IMR-90 (cell line): Measurements from ENCODE around the gene AGO3. TPM values are rescaled to one million over a fixed set of nuclear protein-coding genes. Genes with fewer than 3 reads are reported as not detected.

Experiments
- ATAC-seq: fragments of 200-7000 bp; cut with Tn5 transposase; 2 replicates; pipeline ENCODE4 v1.9.1; 2020; ENCODE audit warnings: low read depth, mild to moderate bottlenecking, moderate library complexity
- BruUV-seq: library from RNA; stranded (reverse); fragments of 400-500 nt; replicated peaks from 2 replicates; lab custom pipeline; 2021; lab: Mats Ljungman, UMichigan
- CTCF ChIA-PET: fragments of 300-600 bp; formaldehyde crosslinking; extraction: SDS; loops from one replicate; lab custom pipeline; 2021; ENCODE audit warnings: antibody characterized with exemption; lab: Yijun Ruan, JAX
- POLR2A ChIA-PET: fragments of 300-600 bp; sonication (Branson Sonifier 250); formaldehyde crosslinking; loops from one replicate; lab custom pipeline; 2022; ENCODE audit warnings: antibody characterized with exemption; ENCODE audit not compliant: unreplicated experiment; lab: Charles Lee
- DNase-seq: peaks from one replicate; pipeline ENCODE4 v3.0.0; 2013
- H2AFZ ChIP-seq: replicated peaks from 2 replicates; pipeline ENCODE3; 2013; ENCODE audit warnings: low read length, mild to moderate bottlenecking; ENCODE audit not compliant: poor library complexity
- H2AK5ac ChIP-seq: 2 replicates; pipeline ENCODE4 v1.6.1; 2013; ENCODE audit warnings: low read depth, low read length, inconsistent platforms
- H2AK9ac ChIP-seq: replicated peaks from 2 replicates; pipeline ENCODE3; 2013; ENCODE audit warnings: mild to moderate bottlenecking, low read depth, low read length, moderate library complexity; ENCODE audit not compliant: poor library complexity
- H2BK120ac ChIP-seq: 2 replicates; pipeline ENCODE4 v1.6.1; 2013; ENCODE audit warnings: low read depth, low read length, inconsistent platforms
- H2BK15ac ChIP-seq: 3 replicates; pipeline ENCODE4 v1.6.1; 2013; ENCODE audit warnings: low read depth, low read length, inconsistent platforms
- H2BK20ac ChIP-seq: 2 replicates; pipeline ENCODE4 v1.6.1; 2013; ENCODE audit warnings: low read depth, mild to moderate bottlenecking, inconsistent platforms, low read length, moderate library complexity
- H2BK5ac ChIP-seq: 2 replicates; pipeline ENCODE4 v1.6.1; 2013; ENCODE audit warnings: mild to moderate bottlenecking, low read depth, low read length, inconsistent platforms; ENCODE audit not compliant: poor library complexity, severe bottlenecking
- H3K14ac ChIP-seq: replicated peaks from 2 replicates; pipeline ENCODE4 v1.6.1; 2013; ENCODE audit warnings: low read depth, low read length, inconsistent platforms
- H3K18ac ChIP-seq: 2 replicates; pipeline ENCODE4 v1.6.1; 2013; ENCODE audit warnings: low read depth, low read length, control low read depth
- H3K23ac ChIP-seq: 2 replicates; pipeline ENCODE4 v1.6.1; 2013; ENCODE audit warnings: low read depth, low read length, inconsistent platforms
- H3K27ac ChIP-seq: 2 replicates; pipeline ENCODE4 v1.5.1; 2013; ENCODE audit warnings: mild to moderate bottlenecking, control low read depth, low read length; ENCODE audit not compliant: insufficient read depth
- H3K27me3 ChIP-seq: 2 replicates; pipeline ENCODE4 v1.6.1; 2013; ENCODE audit warnings: low read length; ENCODE audit not compliant: control insufficient read depth, insufficient read depth
- H3K36me3 ChIP-seq: 2 replicates; pipeline ENCODE4 v1.6.1; 2013; ENCODE audit warnings: low read length, mixed read lengths; ENCODE audit not compliant: control insufficient read depth, insufficient read depth
- H3K4ac ChIP-seq: 2 replicates; pipeline ENCODE4 v1.6.1; 2013; ENCODE audit warnings: low read depth, low read length, inconsistent platforms
- H3K4me1 ChIP-seq: 2 replicates; pipeline ENCODE4 v1.6.1; 2013; ENCODE audit warnings: low read length, mixed read lengths; ENCODE audit not compliant: control insufficient read depth, insufficient read depth
- H3K4me2 ChIP-seq: 2 replicates; pipeline ENCODE4 v1.6.1; 2013; ENCODE audit warnings: low read depth, mild to moderate bottlenecking, control low read depth, low read length, moderate library complexity
- H3K4me3 ChIP-seq: 2 replicates; pipeline ENCODE4 v1.5.1; 2013; ENCODE audit warnings: low read depth, mild to moderate bottlenecking, control low read depth, low read length, moderate library complexity; ENCODE audit not compliant: insufficient read depth
- H3K56ac ChIP-seq: 2 replicates; pipeline ENCODE4 v1.6.1; 2013; ENCODE audit warnings: low read length, inconsistent platforms; ENCODE audit not compliant: insufficient read depth; ENCODE audit errors: extremely low read depth
- H3K79me1 ChIP-seq, 2 experiments: 2 replicates each; pipeline ENCODE4 v1.6.1; 2013; ENCODE audit warnings: low read length in 2 of 2, inconsistent platforms in 1 of 2, low read depth in 1 of 2
- H3K9ac ChIP-seq: 2 replicates; pipeline ENCODE4 v1.6.1; 2013; ENCODE audit warnings: low read depth, low read length, control low read depth
- H3K9me1 ChIP-seq: 2 replicates; pipeline ENCODE4 v1.6.1; 2013; ENCODE audit warnings: low read length, inconsistent platforms; ENCODE audit not compliant: insufficient read depth
- H3K9me3 ChIP-seq: 2 replicates; pipeline ENCODE4 v1.6.1; 2013; ENCODE audit warnings: low read length; ENCODE audit not compliant: control insufficient read depth, insufficient read depth
- H4K20me1 ChIP-seq: 2 replicates; pipeline ENCODE4 v1.6.1; 2013; ENCODE audit warnings: low read length, inconsistent platforms; ENCODE audit not compliant: insufficient read depth
- H4K5ac ChIP-seq: 2 replicates; pipeline ENCODE4 v1.6.1; 2013; ENCODE audit warnings: mild to moderate bottlenecking, low read depth, low read length, control low read depth
- H4K8ac ChIP-seq, 2 experiments: 2 replicates each; pipeline ENCODE4 v1.6.1; 2013; ENCODE audit warnings: low read depth in 2 of 2, low read length in 2 of 2, control low read depth in 1 of 2, inconsistent platforms in 1 of 2
- H4K91ac ChIP-seq: 2 replicates; pipeline ENCODE4 v1.6.1; 2013; ENCODE audit warnings: low read depth, low read length, inconsistent platforms; ENCODE audit not compliant: insufficient read depth
- BHLHE40 ChIP-seq: fragments of 150-350 bp; IDR thresholded peaks from 2 replicates; pipeline ENCODE4 v1.6.1; 2016; ENCODE audit warnings: mild to moderate bottlenecking, low read depth, low read length
- CEBPB ChIP-seq: IDR thresholded peaks from 2 replicates; pipeline ENCODE4 v1.6.1; 2012; ENCODE audit warnings: low read depth, low read length, improper control_type of control experiment
- CHD1 ChIP-seq: IDR thresholded peaks from 2 replicates; pipeline ENCODE4 v1.6.1; 2012; ENCODE audit warnings: low read depth, low read length, improper control_type of control experiment
- ELK1 ChIP-seq: fragments of 150-350 bp; IDR thresholded peaks from 2 replicates; pipeline ENCODE4 v1.6.1; 2016; ENCODE audit warnings: low read depth, mild to moderate bottlenecking, low read length, moderate library complexity, borderline replicate concordance
- MAZ ChIP-seq: IDR thresholded peaks from 2 replicates; pipeline ENCODE4 v1.6.1; 2012; ENCODE audit warnings: low read depth, mild to moderate bottlenecking, low read length, improper control_type of control experiment, moderate library complexity, borderline replicate concordance
- MXI1 ChIP-seq: IDR thresholded peaks from 2 replicates; pipeline ENCODE4 v1.6.1; 2012; ENCODE audit warnings: low read depth, mild to moderate bottlenecking, low read length, moderate library complexity, borderline replicate concordance
- NFE2L2 ChIP-seq: fragments of 150-350 bp; IDR thresholded peaks from 2 replicates; pipeline ENCODE4 v1.6.1; 2016; ENCODE audit warnings: low read depth, mild to moderate bottlenecking, low read length
- POLR2A ChIP-seq: IDR thresholded peaks from 2 replicates; pipeline ENCODE4 v1.6.1; 2012; ENCODE audit warnings: mild to moderate bottlenecking, low read depth, low read length
- RAD21 ChIP-seq: IDR thresholded peaks from 2 replicates; pipeline ENCODE4 v1.6.1; 2012; ENCODE audit warnings: low read length, improper control_type of control experiment
- RCOR1 ChIP-seq: IDR thresholded peaks from 2 replicates; pipeline ENCODE4 v1.6.1; 2012; ENCODE audit warnings: mild to moderate bottlenecking, low read length, improper control_type of control experiment; ENCODE audit not compliant: insufficient replicate concordance
- RFX5 ChIP-seq: IDR thresholded peaks from 2 replicates; pipeline ENCODE4 v1.8.0; 2012; ENCODE audit warnings: low read depth, mild to moderate bottlenecking, low read length, moderate library complexity
- SMC3 ChIP-seq: fragments of 150-350 bp; IDR thresholded peaks from 2 replicates; pipeline ENCODE4 v1.6.1; 2016; ENCODE audit warnings: low read depth, mild to moderate bottlenecking, antibody characterized with exemption, low read length, moderate library complexity
- WGBS, 2 experiments: methylation state at CpG; one replicate each; pipeline versions ENCODE4 v1.1.5 to v1.1.7; 2013; ENCODE audit warnings: missing lambda C conversion rate in 2 of 2; ENCODE audit not compliant: insufficient read length in 1 of 2; ENCODE audit errors: extremely low coverage in 2 of 2; 5-methylcytosine and 5-hydroxymethylcytosine counted together
- dilution Hi-C: fragments of 300-500 bp; cut with HindIII; formaldehyde crosslinking; loops from one replicate; pipeline ENCODE4 v1.14.3; 2018; ENCODE audit warnings: low sequenced_read_pairs; ENCODE audit not compliant: unreplicated experiment
- in situ Hi-C: fragments of 300-500 bp; cut with MboI; formaldehyde crosslinking; loops from 3 replicates; pipeline ENCODE4 v1.14.3; 2019; ENCODE audit warnings: low sequenced_read_pairs, inconsistent platforms, mixed read lengths
- intact Hi-C: fragments of 100-400 bp; cut with micrococcal nuclease; formaldehyde crosslinking; loops from 2 replicates; pipeline ENCODE4 v1.10.0; 2022
- polyA plus RNA-seq, 3 experiments: library from polyadenylated mRNA; depleted of rRNA; stranded (reverse); fragments of >200 nt; gene quantifications; 2 replicates each; pipeline ENCODE4 v1.2.3, GENCODE V29; 2012; ENCODE audit warnings: low replicate concordance in 1 of 3
- total RNA-seq: library from RNA; depleted of rRNA; stranded (reverse); fragments of >200 nt; gene quantifications from 2 replicates; pipeline ENCODE4 v1.2.3, GENCODE V29; 2012
- TF ChIP-seq, protein P1 (sequence below): fragments of 150-350 bp; IDR thresholded peaks from 2 replicates; pipeline ENCODE4 v1.6.1; 2017; ENCODE audit warnings: mild to moderate bottlenecking, antibody characterized with exemption, low read length, low read depth
- TF ChIP-seq, protein P2 (sequence below): conservative IDR thresholded peaks from 2 replicates; pipeline ENCODE4 v1.5.1; 2012; ENCODE audit warnings: mild to moderate bottlenecking, low read depth, low read length, improper control_type of control experiment

AGO3 gene
- total and polyA plus RNA-seq, 2 of the 4 experiments (the other 2 are of a cell fraction), result 8.9 to 25.6 TPM

GRCh38 chr1:36055706-36056105, 124.8 kb downstream of the AGO3 start:
- no peak overlapping the region for H3K4me2 ChIP-seq
- ChIA-PET CTCF (interaction anchor here (0.6 kb wide), 1 partner anchor 1388 kb away, joined by 3 read pairs; no protein-coding TSS in a partner anchor), POLR2A (no interaction called here)
- H3K4me3 ChIP-seq, result no peak overlapping the region
- DNase-seq, result no peak
- no peak for TF ChIP-seq MXI1
- TF ChIP-seq SMC3, result no peak
- TF ChIP-seq RFX5, result no peak
- TF ChIP-seq RAD21, result no peak
- no peak for TF ChIP-seq BHLHE40
- TF ChIP-seq MAZ, result no peak
- TF ChIP-seq NFE2L2, result no peak
- no peak for TF ChIP-seq CHD1
- TF ChIP-seq, protein P1, sequence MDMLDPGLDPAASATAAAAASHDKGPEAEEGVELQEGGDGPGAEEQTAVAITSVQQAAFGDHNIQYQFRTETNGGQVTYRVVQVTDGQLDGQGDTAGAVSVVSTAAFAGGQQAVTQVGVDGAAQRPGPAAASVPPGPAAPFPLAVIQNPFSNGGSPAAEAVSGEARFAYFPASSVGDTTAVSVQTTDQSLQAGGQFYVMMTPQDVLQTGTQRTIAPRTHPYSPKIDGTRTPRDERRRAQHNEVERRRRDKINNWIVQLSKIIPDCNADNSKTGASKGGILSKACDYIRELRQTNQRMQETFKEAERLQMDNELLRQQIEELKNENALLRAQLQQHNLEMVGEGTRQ, result no peak
- no peak for TF ChIP-seq ELK1
- TF ChIP-seq POLR2A, result no peak
- TF ChIP-seq, protein P2, sequence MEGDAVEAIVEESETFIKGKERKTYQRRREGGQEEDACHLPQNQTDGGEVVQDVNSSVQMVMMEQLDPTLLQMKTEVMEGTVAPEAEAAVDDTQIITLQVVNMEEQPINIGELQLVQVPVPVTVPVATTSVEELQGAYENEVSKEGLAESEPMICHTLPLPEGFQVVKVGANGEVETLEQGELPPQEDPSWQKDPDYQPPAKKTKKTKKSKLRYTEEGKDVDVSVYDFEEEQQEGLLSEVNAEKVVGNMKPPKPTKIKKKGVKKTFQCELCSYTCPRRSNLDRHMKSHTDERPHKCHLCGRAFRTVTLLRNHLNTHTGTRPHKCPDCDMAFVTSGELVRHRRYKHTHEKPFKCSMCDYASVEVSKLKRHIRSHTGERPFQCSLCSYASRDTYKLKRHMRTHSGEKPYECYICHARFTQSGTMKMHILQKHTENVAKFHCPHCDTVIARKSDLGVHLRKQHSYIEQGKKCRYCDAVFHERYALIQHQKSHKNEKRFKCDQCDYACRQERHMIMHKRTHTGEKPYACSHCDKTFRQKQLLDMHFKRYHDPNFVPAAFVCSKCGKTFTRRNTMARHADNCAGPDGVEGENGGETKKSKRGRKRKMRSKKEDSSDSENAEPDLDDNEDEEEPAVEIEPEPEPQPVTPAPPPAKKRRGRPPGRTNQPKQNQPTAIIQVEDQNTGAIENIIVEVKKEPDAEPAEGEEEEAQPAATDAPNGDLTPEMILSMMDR, result no peak
- TF ChIP-seq CEBPB, result no peak
- no peak for TF ChIP-seq RCOR1
- dilution Hi-C loops, result no loop called here
- TSS peak; percentile 30 for BruUV-seq
- H3K14ac ChIP-seq, result no peak overlapping the region
- peaks cover 6% of the 10 kb centered on the region for H3K36me3 ChIP-seq
- in situ Hi-C loops, result no loop called here
- H2AFZ ChIP-seq, result no peak overlapping the region
- no peak overlapping the region for H2BK15ac ChIP-seq
- H3K4me1 ChIP-seq, result no peaks in the 10 kb centered on the region
- no peak overlapping the region for H4K5ac ChIP-seq
- no peak overlapping the region for H2BK5ac ChIP-seq
- H3K27me3 ChIP-seq, result no peaks in the 10 kb centered on the region
- H3K9ac ChIP-seq, result no peak overlapping the region
- no peak overlapping the region for H4K8ac ChIP-seq
- intact Hi-C loops, result no loop called here
- no peak overlapping the region for H2BK20ac ChIP-seq
- no peak overlapping the region for H2AK9ac ChIP-seq
- no peak overlapping the region for H3K18ac ChIP-seq
- H4K20me1 ChIP-seq, result no peaks in the 10 kb centered on the region
- no peak overlapping the region for H4K91ac ChIP-seq
- H2AK5ac ChIP-seq, result no peak overlapping the region
- WGBS, 2 experiments, result no CpG with 5 or more reads among the region's 5 CpGs
- no peak overlapping the region for H3K27ac ChIP-seq
- H3K9me1 ChIP-seq, result no peaks in the 10 kb centered on the region; the same call in 1 of the 2 replicates
- no peak overlapping the region for H3K23ac ChIP-seq
- no peaks in the 10 kb centered on the region for H3K9me3 ChIP-seq
- H3K79me1 ChIP-seq, result no peaks in the 10 kb centered on the region
- no peak overlapping the region for H3K56ac ChIP-seq
- no peak for ATAC-seq
- no peak overlapping the region for H3K4ac ChIP-seq
- no peak overlapping the region for H2BK120ac ChIP-seq
